Measurements from ENCODE around the gene CPLX1. TPM values are rescaled to one million over a fixed set of nuclear protein-coding genes. Genes with fewer than 3 reads are reported as not detected.

CPLX1 gene
- total RNA-seq, 4 donors from 2014 or later = 0.31 to 0.96 (median 0.54) TPM; not detected in 1

GRCh38 chr4:801436-802124 is 24.3 kb downstream of the CPLX1 start:
- no peaks in the 10 kb centered on the region for H3K4me1 ChIP-seq
- H3K27me3 ChIP-seq = peaks cover 56% of the 10 kb centered on the region
- H3K9me3 ChIP-seq = no peaks in the 10 kb centered on the region
- ATAC-seq = no peak
- WGBS, 2 donors (ENCODE audit: low coverage in 1 of 2) = 82 to 92% methylated on average over 7 to 8 of the region's 13 CpGs
- TF ChIP-seq POLR2AphosphoS5 (IDR thresholded peaks at IDR 0.05) (no peak), POLR2A (IDR thresholded peaks at IDR 0.05) (no peak), CTCF (IDR thresholded peaks at IDR 0.05) (no peak), EP300 (IDR thresholded peaks at IDR 0.05) (no peak)
- H3K27ac ChIP-seq = no peak overlapping the region
- H3K4me3 ChIP-seq = no peak overlapping the region
- H3K36me3 ChIP-seq = no peaks in the 10 kb centered on the region

DNA sequence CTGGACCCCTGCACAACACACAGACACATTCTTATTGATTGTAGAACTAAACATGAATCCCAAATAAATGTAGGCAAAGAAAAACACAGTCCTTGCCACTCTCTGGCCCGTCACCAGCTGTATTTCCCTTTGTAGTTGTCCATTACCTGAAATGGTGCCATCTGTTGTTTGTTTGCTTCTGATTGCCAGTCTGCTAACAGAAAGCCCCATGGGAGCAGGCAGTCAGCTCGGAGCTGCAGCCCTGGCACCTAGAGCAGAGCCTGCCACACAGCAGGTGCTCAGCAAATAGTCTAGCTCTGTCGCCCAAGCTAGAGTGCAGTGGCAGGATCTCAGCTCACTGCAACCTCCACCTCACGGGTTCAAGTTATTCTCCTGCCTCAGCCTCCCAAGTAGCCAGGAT is 28.9 kb downstream of the CPLX1 start:
- no peak for ATAC-seq
- 80 to 91% methylated on average over 4 of the region's 4 CpGs for WGBS, 2 donors (ENCODE audit: low coverage in 1 of 2)
- TF ChIP-seq POLR2A (IDR thresholded peaks at IDR 0.05) = no peak
- TF ChIP-seq EP300 (IDR thresholded peaks at IDR 0.05) = no peak
- TF ChIP-seq POLR2AphosphoS5 (IDR thresholded peaks at IDR 0.05) = no peak
- no peak for TF ChIP-seq CTCF (IDR thresholded peaks at IDR 0.05)
- no peak overlapping the region for H3K27ac ChIP-seq
- no peak overlapping the region for H3K4me3 ChIP-seq
- peaks cover 0 to 24% (median 19%) of the 10 kb centered on the region in 3 donors for H3K4me1 ChIP-seq
- H3K9me3 ChIP-seq = no peaks in the 10 kb centered on the region
- peaks cover 71% of the 10 kb centered on the region for H3K27me3 ChIP-seq
- no peaks in the 10 kb centered on the region for H3K36me3 ChIP-seq

GRCh38 chr4:796206-796605 is 29.7 kb downstream of the CPLX1 start:
- no peaks in the 10 kb centered on the region for H3K36me3 ChIP-seq
- peaks cover 79% of the 10 kb centered on the region for H3K27me3 ChIP-seq
- H3K4me1 ChIP-seq = peaks cover 0 to 31% (median 24%) of the 10 kb centered on the region in 3 donors
- WGBS, 2 donors (ENCODE audit: low coverage in 1 of 2) = 90 to 91% methylated on average over 10 to 16 of the region's 17 CpGs
- no peaks in the 10 kb centered on the region for H3K9me3 ChIP-seq
- H3K4me3 ChIP-seq = no peak overlapping the region
- no peak for ATAC-seq
- H3K27ac ChIP-seq = no peak overlapping the region
- no peak for TF ChIP-seq CTCF (IDR thresholded peaks at IDR 0.05)
- TF ChIP-seq EP300 (IDR thresholded peaks at IDR 0.05) = no peak
- TF ChIP-seq POLR2A (IDR thresholded peaks at IDR 0.05) = no peak
- no peak for TF ChIP-seq POLR2AphosphoS5 (IDR thresholded peaks at IDR 0.05)

DNA sequence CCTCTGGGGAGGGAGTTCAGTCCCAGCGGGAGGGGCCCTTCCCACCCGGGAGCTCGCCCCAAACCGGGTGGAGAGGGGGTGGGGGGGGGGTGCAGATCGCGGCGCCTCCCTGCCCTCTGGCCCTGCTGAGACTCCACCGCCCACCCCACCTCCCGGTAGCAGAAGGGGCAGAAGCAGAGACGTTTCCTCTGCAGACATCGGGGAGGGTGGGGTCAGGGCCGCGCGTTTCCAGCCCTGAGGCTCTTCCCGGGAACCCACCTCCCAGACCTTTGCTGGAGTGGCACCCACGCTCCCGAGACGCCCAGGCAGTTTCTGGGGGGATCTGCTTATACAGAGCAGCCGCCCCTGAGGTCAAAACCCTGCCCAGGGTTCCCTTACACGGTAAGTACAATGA is 30.2 kb downstream of the CPLX1 start:
- TF ChIP-seq CTCF (IDR thresholded peaks at IDR 0.05) = no peak
- TF ChIP-seq POLR2AphosphoS5 (IDR thresholded peaks at IDR 0.05) = no peak
- no peak for TF ChIP-seq EP300 (IDR thresholded peaks at IDR 0.05)
- no peak for TF ChIP-seq POLR2A (IDR thresholded peaks at IDR 0.05)
- Histone ChIP-seq H3K36me3 (no peaks in the 10 kb centered on the region), H3K4me1 (peaks cover 0 to 31% (median 24%) of the 10 kb centered on the region in 3 donors), H3K27ac (no peak overlapping the region), H3K4me3 (peak overlapping the region in 1 of 2 donors; percentile 44), H3K9me3 (no peaks in the 10 kb centered on the region), H3K27me3 (peaks cover 82% of the 10 kb centered on the region)
- WGBS, 2 donors (ENCODE audit: low coverage in 1 of 2) = no CpG with 5 or more reads among the region's 20 CpGs
- no peak for ATAC-seq

Data from gastroesophageal sphincter (tissue), 4 donors.